Measurements from ENCODE around the gene GPR108.

Gene GPR108

DNA sequence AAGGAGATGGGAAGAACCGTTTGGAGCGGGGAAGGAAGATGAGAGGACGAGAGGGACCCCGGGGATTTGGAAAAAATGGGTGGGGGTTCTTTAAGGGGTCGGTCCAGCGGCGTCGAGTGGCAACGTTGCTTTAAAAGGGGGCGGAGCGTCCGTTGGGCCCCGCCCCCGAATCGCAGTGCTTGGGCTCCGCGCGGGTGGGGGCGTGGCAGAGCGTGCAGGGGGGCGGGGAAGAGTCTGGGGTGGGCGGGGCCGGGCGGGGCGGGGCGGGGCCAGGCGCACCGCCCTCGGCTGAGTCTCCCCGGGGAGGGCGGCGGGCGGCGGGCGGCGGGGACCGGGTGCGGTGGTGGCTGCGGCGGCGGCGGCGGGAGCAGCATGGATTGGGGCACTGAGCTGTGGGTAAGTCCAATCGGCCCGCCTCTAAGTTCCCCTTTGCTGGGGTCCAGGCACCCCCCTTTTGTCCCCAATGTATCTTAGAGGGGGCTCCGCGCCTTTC, 2.1 kb upstream of the GPR108 start, which contains the start of gene TRIP10:
Gene TRIP10 (plus strand): TSS at position 291 of the 493 bp plus-strand sequence. CDS start 82 bp downstream, at position 373.
- peak; percentile 85 for DNase-seq (ENCODE audit: low read depth)
- peak within 1 kb of the TSS; percentile 84 for H3K4me3 ChIP-seq (ENCODE audit: low read depth, low read length)
- TF ChIP-seq, protein P1, sequence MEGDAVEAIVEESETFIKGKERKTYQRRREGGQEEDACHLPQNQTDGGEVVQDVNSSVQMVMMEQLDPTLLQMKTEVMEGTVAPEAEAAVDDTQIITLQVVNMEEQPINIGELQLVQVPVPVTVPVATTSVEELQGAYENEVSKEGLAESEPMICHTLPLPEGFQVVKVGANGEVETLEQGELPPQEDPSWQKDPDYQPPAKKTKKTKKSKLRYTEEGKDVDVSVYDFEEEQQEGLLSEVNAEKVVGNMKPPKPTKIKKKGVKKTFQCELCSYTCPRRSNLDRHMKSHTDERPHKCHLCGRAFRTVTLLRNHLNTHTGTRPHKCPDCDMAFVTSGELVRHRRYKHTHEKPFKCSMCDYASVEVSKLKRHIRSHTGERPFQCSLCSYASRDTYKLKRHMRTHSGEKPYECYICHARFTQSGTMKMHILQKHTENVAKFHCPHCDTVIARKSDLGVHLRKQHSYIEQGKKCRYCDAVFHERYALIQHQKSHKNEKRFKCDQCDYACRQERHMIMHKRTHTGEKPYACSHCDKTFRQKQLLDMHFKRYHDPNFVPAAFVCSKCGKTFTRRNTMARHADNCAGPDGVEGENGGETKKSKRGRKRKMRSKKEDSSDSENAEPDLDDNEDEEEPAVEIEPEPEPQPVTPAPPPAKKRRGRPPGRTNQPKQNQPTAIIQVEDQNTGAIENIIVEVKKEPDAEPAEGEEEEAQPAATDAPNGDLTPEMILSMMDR (conservative IDR thresholded peaks at IDR 0.05; ENCODE audit: low read depth, low read length), result no peak

DNA sequence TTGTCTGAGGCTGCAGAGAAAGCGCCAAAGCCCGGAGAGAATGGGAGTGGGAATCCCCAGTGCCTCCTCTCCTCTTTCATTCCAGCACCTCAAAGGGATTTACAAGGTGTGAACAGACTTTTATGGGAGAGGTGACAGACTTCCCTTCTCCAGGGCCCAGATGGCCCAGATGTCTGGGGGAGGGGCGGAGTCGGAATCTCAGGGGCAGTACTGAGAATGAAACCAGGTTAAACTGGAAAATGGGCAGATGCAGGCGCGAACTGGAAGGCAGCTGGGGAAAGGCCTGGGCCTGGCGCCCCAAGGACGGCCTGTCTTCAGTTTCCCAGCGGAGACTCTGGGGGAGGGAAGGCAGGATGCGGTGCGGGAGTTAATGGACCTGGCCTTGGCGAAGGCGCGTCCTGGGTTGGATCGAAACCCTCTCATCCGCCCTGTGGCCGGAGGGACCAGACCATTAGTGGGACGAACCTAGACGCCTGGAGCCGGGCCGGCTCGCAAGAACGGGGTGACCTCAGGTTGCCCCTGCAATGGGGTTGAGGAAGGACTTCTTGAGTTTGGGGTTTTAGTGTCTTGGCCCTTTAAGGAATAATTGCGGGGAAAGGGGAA, 1.5 kb upstream of the GPR108 start:
- no peak for DNase-seq (ENCODE audit: low read depth)
- TF ChIP-seq, protein P1 (conservative IDR thresholded peaks at IDR 0.05; ENCODE audit: low read depth, low read length), result no peak

DNA sequence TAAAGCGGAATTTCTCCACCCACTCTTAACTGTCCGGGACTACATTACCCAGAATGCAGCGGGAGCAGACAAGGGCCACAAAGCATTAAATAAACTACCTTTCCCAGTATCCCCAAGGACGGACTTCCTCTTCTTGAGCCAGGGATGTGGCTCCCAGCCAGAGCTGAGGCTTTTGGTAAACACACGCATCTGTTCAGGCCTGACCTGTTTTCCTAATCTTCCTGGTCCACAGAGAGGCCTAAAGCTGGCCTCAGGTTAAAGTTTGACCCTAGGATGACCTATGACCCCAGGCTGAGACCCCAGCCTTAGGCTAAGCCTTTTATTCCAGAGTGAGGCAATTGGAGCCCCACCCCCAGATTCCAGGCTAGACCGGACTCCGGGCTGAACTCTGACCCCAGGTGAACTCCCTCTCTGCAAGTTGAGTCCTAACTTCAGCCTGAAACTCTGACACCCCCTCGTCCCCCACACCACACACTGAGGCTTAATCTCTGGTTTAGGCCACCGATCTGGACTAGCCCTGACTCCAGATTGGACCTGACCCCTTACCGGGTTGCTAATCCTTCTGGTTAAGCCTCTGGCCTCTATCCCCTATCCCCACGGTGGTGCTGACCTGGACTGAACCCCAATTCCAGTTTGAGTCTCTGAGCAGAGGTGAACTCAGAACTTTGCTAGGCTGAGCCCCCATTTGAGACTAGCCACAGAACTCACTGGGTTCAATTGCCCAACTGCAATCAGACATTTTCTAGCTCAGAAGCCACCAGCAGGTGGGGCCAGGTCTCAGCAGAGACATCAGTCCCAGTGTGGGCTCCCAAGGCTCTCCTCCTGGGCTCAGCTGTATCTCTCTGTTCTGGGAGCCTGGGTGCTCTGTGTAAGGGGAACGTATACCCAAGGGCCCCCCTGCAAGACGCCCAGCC, 750 bp upstream of the GPR108 start:
- peak; percentile 92 for DNase-seq (ENCODE audit: low read depth)
- TF ChIP-seq, protein P1 (conservative IDR thresholded peaks at IDR 0.05; ENCODE audit: low read depth, low read length), result peak; percentile 78
- no peak overlapping the region for H3K4me3 ChIP-seq (ENCODE audit: low read depth, low read length)

More for the DNA sequence above, 1.5 kb upstream of the GPR108 start:
- H3K4me3 ChIP-seq (ENCODE audit: low read depth, low read length), result peak overlapping the region; percentile 50

DNA sequence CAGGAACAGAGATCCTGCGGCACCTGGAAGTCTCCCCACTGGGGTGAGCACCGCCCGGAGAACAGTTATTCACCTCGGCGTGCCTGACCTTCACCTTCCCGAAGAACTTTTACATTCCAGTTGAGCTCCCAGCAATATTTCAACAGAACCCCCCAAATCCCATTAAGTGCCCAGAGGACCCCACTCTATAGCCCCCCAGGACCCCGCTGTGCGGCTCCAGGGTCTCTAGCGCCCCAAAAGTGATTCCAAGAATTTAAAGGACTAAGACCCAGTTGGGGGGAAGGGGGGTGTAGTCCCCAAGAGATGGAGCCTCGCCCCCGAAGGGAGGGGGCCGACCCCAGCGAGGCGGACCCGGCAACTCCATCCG, 480 bp downstream of the GPR108 start:
- TF ChIP-seq, protein P1 (conservative IDR thresholded peaks at IDR 0.05; ENCODE audit: low read depth, low read length), result no peak
- no peak for DNase-seq (ENCODE audit: low read depth)
- H3K4me3 ChIP-seq (ENCODE audit: low read depth, low read length), result peak overlapping the region; percentile 82

DNA sequence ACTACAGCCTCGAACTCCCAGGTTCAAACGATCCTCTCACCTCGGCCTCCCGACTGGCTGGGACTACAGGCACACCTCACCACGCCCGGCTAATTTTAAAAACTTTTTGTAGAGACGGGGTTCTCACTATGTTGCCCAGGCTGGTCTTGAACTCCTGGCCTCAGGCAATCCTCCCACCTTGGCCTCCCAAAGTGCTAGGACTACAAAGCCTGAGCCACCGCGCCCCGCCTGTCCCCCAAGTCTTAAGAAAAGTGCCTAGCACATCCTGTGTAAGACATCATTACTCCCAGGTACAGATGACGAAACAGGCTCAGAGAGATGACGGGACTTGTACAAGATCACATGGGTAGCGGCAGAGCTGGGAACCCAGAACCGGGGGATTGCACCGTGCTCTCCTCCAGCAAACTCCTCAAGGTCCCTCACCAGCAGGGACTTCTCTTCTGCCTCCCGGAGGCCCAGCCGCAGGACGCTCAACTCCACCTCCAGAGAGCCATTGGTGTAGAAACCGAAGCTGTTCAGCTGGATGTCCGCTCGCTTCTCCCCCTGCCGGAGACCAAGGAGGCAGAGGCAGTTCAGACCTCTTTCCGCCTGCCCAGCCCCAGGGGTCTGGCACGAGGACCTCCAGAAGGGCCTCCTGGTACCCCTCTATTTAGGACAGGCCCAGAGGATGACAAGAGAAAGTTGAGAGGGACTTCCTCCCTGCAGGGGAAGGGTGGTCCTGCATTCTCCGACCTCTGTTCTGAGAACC, 1.0 kb downstream of the GPR108 start:
- TF ChIP-seq, protein P1 (conservative IDR thresholded peaks at IDR 0.05; ENCODE audit: low read depth, low read length), result peak; percentile 84
- DNase-seq (ENCODE audit: low read depth), result peak; percentile 96
- peak overlapping the region; percentile 82 for H3K4me3 ChIP-seq (ENCODE audit: low read depth, low read length)

DNA sequence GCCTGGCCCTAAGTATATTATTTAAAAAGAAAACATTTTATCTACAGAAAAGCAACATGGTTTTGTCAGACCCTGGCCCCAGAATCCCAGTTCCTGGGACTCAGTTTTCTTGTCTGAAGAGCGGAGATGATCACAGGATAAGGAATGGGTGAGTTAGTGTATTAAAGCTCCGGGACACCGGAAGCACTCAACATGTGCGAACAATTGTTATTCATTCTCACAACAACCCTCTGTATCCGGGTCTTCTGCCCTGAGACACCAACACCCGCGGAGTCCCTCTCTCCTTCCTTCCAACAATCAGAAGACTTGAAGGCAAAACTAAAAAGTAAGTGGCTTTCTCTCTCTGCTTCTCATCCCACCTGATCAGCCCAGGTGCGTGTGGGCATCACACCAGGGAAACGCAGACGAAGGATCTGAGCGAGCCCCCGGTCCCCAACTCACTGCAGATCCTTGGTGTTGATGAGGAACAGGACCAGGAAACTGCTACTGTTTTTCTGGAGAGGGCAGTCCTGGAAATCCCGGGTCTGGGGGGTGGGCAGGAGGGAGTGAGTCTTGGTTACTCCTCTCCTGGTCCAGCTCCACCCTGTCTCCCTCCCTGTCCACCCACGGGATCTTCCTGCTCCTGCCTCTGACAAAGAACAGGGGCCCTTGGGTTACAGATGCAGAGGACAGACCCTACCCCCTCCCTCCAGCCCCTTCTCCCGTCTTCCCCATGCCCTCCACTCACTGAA, 2.0 kb downstream of the GPR108 start:
- peak; percentile 32 for DNase-seq (ENCODE audit: low read depth)
- TF ChIP-seq, protein P1 (conservative IDR thresholded peaks at IDR 0.05; ENCODE audit: low read depth, low read length), result no peak
- H3K4me3 ChIP-seq (ENCODE audit: low read depth, low read length), result peak overlapping the region; percentile 82

Data from choroid plexus epithelial cell (primary cell).